ENCODE measurements around the gene PFDN5. TPM values are rescaled to one million over a fixed set of nuclear protein-coding genes. Genes with fewer than 3 reads are reported as not detected.

The PFDN5 gene
- total and polyA plus RNA-seq, 9 of the 15 experiments (the other 6 are each of a cell fraction or from before 2014, with no cell fraction given), result 361 to 1,636 (median 742) TPM

GRCh38 chr12:53258541-53259539 is 36.5 kb upstream of the PFDN5 start (continued):
- TF ChIP-seq ZNF197 (CRISPR knock-in tag; IDR thresholded peaks at IDR 0.05; ENCODE audit: low read depth) (no peak), U2AF2 (optimal IDR thresholded peaks at IDR 0.05; ENCODE audit: low read depth, low read length) (no peak), BDP1 (IDR thresholded peaks at IDR 0.05; ENCODE audit: insufficient read depth, insufficient read length) (no peak), MAZ (CRISPR knock-in tag; conservative IDR thresholded peaks at IDR 0.05 in 1 of 2, IDR thresholded peaks at IDR 0.05 in 1 of 2) (peak in 1 of 2 experiments; percentile 44; a peak in 2 of 4 replicates), NR0B1 (IDR thresholded peaks at IDR 0.05; ENCODE audit: partially characterized antibody) (no peak), HLTF (IDR thresholded peaks at IDR 0.05) (no peak), CSDE1 (IDR thresholded peaks at IDR 0.05) (no peak), ZNF224 (CRISPR knock-in tag; IDR thresholded peaks at IDR 0.05) (no peak), MAX (CRISPR knock-in tag; IDR thresholded peaks at IDR 0.05) (no peak), POLR2A (conservative IDR thresholded peaks at IDR 0.05) (no peak), E2F8 (IDR thresholded peaks at IDR 0.05; ENCODE audit: low read depth, partially characterized antibody) (no peak)

All from K562 (cell line).